HG02973 (cell line): ENCODE measurements around the gene CLEC4E.
"Not testable (repeated sequence)": the region's sequence is repeated elsewhere in the genome, so short reads cannot be mapped to it uniquely, and the experiment has no call there.

ENCODE experiments used
- ATAC-seq: cut with Tn5 transposase; IDR thresholded peaks from one replicate; pipeline ENCODE4 v1.9.1; 2021; ENCODE audit warnings: moderate library complexity; ENCODE audit not compliant: unreplicated experiment

Gene CLEC4E, protein sequence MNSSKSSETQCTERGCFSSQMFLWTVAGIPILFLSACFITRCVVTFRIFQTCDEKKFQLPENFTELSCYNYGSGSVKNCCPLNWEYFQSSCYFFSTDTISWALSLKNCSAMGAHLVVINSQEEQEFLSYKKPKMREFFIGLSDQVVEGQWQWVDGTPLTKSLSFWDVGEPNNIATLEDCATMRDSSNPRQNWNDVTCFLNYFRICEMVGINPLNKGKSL

DNA sequence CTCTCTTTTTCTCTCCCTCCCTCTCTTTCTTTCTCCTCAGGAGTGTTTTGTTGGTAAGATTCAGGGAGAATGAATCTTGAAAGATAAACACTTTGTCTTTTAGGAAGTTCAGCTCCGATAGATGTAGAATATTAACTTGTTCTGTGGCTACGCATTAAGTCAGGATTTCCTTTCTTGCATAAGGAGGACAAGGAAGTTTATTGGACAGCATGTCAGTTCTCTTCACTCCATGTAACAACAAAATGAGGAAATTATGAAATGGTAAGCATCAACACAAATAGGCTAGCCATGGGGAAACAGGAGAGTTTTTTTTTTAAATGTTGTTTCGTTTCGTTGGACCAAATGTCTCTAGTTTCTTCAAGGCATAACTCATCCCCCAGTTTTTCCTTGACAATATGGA lies at the start of gene CLEC4E:
Gene CLEC4E (minus strand): TSS at position 75 of the 400 bp plus-strand sequence. CDS start 108 bp downstream, outside the sequence.
- ATAC-seq = not testable (repeated sequence)

DNA sequence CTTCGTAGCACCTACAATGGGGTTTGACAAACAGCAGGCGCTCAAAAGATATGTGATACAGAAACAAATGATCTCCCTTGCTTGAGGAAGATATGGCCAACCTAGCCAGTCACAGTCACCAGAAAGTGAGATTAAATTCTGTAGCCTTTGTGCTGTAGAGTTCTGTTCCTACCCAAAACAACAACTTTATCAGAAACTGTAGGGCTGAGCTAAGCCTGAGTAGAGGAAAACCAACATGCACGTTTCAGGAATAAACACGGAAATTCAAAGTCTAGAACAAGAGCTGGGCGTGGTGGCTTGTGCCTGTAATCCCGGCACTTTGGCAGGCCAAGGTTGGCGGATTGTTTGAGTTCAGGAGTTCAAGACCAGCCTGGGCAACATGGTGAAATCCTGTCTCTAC lies 49.0 kb upstream of the CLEC4E start:
- ATAC-seq = no peak

DNA sequence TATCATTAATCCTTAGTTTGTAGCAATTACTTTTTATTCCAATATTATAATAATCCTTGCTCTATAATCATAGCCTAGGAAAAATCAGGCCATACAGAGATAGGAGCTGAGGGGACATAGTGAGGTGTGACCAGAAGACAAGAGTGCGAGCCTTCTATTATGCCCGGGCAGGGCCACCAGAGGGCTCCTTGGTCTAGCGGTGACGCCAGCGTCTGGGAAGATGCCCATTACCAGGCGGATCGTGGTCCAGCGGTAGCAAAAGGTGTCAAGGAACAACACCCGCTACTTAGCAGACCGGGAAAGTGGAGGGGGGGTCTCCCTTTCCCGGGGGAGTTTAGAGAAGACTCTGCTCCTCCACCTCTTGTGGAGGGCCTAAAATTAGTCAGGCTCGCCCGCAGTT lies 43.8 kb upstream of the CLEC4E start:
- ATAC-seq = not testable (repeated sequence)

DNA sequence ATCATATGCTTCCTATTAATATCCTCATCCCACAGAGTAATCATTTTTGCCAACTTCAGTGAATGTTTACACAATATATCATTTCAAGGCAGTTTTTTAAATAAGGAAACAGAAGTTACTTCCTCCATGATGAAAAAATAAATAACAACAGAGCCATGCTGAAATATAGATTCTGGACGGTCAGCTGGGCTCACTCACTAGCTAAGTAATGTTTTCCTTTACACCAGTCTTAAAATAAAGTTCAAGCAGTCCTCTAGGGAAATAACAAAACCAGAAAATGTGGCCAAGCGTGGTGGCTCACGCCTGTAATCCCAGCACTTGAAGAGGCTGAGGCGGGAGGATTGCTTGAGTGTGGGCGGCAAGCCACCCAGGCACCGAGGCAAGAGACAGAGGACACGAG lies 43.3 kb upstream of the CLEC4E start:
- no peak for ATAC-seq

DNA sequence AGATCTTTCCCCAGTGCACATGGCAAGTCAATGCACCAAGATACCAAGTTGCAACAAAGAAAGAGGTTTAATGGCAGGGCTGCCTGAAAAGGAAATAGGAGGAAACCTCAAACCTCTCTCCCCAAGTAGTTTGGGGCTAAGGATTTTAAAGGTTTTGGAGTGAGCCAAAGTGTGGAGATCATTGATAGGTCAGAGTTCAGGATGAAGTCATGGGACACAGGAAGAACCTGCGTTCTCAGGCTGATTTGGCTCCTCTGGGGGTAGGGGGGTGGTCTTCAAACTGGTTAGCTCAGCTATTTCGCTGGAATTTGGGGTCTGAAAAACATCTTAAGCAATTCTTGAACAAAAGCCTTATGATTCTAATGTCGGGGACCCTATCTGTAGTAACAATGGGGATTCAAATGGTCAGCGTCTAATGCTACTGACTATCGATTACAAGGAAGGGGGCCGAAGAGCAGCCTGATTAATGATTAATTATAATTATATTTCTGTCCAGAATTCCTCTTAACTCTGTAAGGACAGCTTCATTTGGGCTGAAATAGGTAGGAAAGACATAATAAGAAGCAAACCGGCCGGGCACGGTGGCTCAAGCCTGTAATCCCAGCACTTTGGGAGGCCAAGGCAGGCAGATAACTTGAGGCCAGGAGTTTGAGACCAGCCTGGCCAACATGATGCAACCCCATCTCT lies 40.5 kb upstream of the CLEC4E start:
- no peak for ATAC-seq

DNA sequence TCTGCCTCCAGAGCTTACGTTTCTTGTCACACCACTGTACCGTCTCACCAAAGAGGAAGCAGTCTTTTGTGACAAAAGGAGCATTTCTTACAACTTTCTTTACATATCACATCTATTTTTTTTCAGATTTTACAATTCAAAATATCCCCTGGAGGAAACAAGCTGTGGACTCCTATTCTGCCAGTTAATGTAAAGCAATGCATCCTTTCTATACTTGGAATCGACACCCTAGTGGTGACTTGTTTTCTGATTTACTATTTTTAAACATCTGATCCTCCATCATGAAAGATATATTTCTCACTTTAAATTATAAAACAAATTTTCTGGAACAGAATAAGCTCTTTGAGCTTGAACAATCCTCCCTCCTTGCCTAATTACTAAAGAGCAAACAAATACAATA lies 37.2 kb upstream of the CLEC4E start:
- no peak for ATAC-seq

DNA sequence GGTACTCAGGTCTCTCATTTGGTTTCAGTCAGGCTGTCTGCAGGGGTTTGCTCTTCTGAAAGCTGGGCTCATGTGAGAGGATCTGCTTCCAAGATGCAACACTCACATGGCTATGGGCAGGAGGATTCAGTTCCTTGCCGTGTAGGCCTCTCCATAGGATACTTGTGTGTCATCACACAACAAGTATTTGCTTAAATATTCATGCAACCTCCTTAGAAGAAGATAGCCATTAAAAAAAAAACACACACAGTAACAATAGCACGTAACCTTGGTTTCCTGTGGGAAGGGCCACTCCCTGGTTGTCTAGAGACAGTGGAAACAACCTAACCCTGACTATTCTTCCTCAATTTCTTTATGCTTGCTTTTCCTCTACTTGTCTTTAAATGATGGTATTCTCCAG lies 31.8 kb upstream of the CLEC4E start:
- no peak for ATAC-seq

DNA sequence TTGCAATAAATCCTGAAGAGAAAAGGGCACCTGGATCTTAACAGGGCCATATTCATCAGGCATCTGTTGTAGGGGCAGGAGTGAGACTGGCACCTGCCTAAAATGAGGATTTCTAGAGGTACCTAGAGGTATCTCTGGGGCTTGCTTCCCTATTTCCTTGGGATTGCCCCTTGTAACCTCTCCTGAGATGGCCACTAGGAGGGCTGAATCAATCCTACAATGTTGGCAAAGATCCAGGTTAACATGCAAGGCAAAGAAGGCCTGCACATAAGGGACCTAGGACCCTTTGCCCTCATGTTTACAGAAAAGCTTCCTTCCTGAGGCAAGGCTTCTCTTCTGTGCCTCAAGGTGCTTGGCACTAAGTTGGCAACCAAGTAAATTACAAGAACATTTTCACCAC lies 25.8 kb upstream of the CLEC4E start:
- ATAC-seq = no peak

DNA sequence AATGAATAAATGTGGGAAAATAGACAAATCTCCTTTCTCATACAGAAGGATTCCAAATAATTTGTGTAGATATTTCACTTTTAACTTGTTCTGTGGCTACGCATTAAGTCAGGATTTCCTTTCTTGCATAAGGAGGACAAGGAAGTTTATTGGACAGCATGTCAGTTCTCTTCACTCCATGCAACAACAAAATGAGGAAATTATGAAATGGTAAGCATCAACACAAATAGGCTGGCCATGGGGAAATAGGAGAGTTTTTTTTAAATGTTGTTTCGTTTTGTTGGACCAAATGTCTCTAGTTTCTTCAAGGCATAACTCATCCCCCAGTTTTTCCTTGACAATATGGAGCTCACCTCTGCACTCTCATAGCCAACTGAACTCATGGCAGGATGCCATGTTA lies 25.3 kb upstream of the CLEC4E start:
- not testable (repeated sequence) for ATAC-seq

DNA sequence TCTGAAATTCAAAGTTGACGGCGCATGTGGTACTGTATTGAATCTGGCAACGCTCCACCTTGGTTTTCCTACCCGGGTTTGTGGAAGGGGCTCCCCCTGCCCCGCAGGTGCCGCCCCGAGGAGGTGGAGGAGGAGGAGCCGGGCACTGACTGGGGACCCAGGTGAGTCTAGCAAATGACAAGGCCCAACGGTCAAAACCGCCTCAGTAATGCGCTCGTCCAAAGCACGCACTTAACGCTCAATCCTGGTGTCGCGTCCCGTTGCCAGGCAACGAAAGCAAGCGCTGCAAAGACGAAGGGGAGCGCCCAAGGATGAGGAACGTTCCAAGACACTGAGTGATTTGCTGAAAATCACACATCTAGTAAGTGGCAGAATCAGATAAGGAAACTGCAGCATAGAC lies 24.0 kb upstream of the CLEC4E start:
- no peak for ATAC-seq

DNA sequence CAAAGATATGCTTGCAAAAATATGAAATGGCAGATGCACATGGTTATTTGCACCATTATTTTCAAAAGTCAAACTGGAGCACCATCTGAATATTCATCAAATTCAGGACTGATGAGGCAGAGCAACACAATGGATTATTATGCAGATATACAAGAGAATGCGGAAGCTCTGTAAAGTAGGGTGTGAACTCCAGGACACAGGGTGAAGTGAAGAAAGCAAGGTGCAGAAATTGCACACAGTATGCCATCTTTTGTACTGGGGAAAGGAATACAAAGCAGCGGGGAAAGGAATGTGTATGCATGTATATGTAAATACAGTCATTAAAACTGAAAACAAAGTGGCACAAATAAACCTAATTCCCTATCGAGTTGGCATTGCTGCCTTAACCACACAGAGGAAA lies 22.7 kb upstream of the CLEC4E start:
- no peak for ATAC-seq

DNA sequence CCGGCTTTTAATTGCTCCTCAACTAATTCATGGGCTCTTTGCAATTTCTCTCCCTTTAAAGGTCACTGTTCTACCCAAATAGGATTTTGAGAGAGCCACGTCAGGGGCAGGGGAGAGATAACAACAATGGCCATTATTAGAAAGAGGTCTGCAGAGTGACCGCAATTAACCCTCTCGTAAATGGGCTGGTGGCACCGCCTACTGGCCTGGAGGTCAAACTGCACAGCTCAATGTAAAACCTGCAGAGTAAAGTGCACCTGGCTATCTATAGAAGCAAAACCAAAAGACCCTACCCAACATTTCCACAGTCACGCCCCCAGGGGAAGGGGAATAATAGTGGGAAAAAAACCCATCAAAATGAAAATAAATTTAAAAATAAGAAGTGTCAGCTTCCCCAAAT lies 21.6 kb upstream of the CLEC4E start:
- no peak for ATAC-seq

DNA sequence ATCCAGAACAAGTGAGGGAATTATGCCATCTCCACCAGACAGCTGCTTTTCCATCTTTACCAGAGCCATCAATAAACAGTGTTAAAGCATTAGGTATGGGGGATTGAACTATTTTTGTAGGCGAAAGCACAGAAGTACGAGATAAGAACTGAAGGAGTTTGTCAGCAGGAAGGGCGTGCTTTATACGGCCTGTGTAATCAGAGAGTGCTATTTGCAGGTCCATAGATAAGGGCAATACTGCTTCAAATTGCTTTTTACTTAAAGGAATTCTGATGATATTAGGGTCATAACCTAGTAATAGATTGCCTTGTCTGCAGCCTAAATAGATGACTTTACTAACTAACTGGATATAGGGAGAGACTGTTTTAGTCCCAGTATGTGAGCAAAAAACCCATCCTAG lies 20.3 kb upstream of the CLEC4E start:
- ATAC-seq = no peak

DNA sequence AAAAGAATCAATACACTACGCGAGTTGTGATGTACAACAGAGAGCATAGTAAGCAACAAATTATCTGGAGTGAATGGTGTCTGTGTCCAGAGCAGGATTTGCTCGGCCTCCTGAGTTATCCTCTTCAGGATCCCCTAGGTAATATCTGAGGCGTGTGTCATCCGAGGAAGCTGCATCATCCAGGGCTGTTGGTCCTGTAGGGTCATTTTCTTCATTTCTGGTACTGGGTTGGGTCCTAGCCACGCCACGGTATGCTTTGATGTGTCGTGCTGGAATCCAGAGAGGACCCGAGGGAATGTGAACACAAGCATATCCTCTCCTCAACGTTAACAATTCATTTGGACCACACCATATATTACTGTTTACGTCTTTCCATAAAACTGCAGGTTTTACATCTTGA lies 19.0 kb upstream of the CLEC4E start:
- no peak for ATAC-seq

DNA sequence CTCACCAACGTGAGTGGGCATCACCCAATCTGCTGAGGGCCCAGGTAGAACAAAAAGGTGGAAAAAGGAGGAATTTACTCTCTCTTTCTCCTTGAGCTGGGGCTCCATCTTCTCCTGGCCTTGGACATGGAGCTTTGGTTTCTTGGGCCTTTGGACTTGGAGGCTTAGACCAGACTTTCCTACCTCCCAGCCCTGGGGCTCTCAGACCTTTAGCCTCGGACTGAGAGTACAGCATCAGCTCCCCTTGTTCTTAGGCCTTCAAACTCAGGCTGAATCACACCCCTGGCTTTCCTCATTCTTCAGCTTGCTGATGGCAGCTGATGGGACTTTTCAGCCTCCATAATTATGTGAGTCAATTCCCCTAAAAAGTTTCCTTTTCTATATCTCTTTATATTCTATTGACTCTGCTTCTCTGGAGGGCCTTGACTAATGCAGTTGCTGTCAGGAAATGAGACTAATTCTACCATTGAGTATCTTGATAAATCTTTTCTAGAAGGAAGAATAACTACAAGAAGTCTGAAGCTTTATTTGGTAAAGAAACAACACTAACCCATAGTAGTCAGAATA lies 15.9 kb upstream of the CLEC4E start:
- ATAC-seq = no peak

DNA sequence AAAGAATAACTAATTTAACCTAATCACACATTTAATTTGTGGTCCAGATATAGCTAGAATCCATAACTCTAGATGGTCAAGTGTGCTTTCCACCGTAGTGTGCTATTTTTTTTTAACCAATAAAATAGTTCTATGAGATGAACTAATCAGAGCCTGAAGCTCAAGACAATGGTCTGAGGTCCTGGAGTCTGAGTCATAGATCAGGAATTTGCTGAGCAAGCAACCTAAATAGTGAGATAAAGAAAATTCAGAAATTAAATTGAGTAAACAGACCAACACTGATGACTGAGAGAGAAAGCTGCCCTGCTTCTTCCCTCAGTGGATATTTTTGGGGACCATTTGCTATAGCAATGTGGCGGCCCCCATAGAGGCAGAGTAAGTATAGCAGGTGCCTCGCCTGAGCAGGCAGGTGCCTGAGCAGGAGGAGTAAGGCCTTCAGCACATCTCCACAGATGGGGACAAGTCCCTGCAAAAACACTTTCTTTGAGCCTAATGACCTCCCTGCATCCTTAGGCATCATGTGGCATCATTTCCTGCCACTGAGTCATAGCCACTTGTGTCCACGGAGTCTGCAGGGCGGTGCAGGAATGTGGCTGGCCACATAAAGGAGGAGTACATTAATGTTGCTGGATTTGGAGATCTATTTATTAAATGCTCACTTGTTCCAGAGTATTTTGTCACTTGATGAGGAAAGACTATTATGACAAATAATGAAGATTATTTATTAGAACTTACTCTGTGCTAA lies 13.9 kb upstream of the CLEC4E start:
- no peak for ATAC-seq

DNA sequence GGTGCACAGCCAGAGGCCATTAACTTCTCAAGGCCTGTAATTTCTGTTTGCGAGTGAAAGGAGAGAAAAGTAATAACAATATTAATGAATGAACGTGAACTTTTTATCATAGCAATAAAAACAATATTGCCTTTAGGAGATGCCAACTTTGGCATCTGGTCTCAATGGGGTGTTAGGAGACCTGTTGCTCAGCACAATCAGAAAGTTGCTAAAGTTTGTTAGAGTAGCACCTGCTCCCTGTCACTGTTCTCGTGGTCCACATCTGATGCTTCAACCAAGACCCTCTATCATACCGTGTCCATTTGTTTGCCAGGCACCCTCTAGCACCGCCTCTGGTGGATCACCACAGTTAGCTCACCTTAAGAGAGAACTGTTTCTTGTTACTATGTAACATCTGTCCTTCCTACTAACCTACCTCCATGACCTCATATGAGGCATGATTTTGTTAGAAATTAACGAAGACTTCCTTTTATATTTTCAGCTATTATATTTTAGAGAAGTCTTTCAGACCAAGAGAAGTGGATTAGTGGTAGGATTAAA lies 12.5 kb upstream of the CLEC4E start:
- ATAC-seq = no peak

DNA sequence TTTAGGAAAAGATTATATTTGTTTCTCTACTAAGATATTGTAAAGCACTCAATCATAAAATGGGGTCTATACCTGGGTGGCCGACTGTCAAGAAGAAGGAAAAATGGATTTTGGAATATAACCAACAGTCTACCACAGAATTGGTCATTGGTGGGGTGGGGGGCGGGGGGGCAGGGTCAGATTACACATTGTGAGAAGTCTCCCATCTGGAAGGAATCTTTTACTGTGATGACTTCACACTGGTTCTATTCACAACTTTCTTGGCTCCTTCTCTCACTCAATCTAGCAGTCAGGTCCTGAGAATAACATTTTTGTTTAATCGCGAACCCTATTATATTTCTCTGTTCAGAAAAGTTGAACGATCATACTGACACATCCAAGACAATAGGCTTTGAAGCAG lies 8.7 kb upstream of the CLEC4E start:
- ATAC-seq = no peak

DNA sequence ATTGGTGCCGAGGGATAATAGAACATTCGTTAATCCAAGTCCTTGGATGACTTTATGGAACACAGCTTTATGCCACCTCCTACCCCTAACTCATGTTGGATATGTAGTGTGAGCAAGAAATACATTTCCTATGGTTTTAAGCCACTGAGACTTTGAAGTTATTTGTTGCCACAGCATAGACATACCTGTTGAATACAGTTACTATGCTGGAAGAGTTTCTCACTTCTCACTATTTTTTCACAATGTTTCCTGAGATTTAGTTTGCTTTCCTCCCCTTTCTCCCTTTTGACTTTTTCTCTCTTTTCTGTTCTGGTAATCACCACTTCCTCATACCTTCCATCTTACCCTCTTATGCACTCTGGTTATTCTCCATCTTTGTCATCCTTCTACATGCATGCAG lies 7.5 kb upstream of the CLEC4E start:
- ATAC-seq = no peak

DNA sequence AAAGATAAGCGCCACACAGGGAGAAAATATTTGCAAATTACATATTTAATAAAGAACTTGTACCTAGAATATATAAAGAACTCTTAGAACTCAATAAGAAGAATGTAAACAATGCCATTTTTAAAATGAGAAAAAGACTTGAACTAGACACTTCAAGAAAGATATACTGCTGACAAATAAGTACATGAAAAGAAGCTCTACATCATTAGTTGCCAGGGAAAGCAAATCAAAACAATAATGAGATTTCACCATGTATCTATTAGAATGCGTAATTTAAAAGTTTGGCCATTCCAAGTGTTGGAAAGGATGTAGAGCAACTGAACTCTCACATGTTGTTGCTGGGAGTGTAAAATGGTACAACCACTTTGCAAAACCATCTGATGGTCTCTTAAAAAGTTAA lies 6.9 kb upstream of the CLEC4E start:
- ATAC-seq = no peak

DNA sequence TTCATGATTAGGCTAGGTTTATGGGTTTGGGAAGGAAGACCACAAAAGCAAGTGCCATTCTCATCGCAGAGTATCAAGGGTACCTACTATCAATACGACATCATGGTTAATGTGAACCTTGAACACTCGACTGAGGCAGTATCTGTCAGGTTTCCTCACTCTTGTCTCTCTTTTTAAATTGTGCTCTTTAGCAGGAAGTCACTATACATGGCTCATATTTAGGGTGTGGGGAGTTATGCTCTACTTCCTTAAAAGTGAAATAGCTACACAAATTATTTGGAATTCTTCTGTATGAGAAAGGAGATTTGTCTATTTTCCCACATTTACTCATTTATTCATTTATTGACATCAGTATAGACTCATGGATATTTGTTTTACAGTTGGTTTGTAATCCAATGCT lies 5.9 kb upstream of the CLEC4E start:
- ATAC-seq = no peak

DNA sequence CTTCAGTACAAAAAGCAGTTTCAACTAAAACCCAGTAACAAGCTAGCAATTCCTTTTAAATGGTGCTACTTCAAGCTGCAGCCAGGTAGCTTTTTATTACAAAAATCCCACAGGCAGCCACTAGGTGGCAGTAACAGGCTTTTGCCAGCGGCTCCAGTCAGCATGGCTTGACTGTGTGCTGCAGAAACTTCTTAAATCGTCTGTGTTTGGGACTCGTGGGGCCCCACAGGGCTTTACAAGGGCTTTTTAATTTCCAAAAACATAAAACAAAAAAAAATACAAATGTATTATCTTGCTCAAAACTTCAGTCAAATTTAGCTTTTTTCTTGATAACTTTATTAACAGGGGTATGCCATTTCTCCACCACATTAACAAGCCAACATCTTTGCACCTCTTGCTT lies 3.6 kb upstream of the CLEC4E start:
- ATAC-seq = no peak
